HUES64 (cell line): ENCODE data around the gene HP1BP3.

Experiments
- H3K27ac ChIP-seq: 2 replicates; pipeline ENCODE4 v1.7.0; 2013; ENCODE audit warnings: low read depth, low read length, inconsistent platforms
- H3K27me3 ChIP-seq: 2 replicates; pipeline ENCODE4 v1.6.1; 2013; ENCODE audit warnings: mild to moderate bottlenecking, low read length; ENCODE audit not compliant: insufficient read depth
- H3K36me3 ChIP-seq: 2 replicates; pipeline ENCODE4 v1.6.1; 2013; ENCODE audit warnings: mild to moderate bottlenecking, low read length; ENCODE audit not compliant: insufficient read depth
- H3K4me1 ChIP-seq: 2 replicates; pipeline ENCODE4 v1.6.1; 2013; ENCODE audit warnings: mild to moderate bottlenecking, low read length, moderate library complexity; ENCODE audit not compliant: insufficient read depth
- H3K4me3 ChIP-seq: 2 replicates; pipeline ENCODE4 v1.5.1; 2013; ENCODE audit warnings: mild to moderate bottlenecking, low read length, moderate library complexity
- H3K9ac ChIP-seq: 2 replicates; pipeline ENCODE4 v1.6.1; 2013; ENCODE audit warnings: mild to moderate bottlenecking, low read depth, low read length
- H3K9me3 ChIP-seq: 2 replicates; pipeline ENCODE4 v1.6.1; 2013; ENCODE audit warnings: low read depth, low read length; ENCODE audit not compliant: insufficient read depth
- WGBS: fragments of 150-250, 120-280 bp; methylation state at CpG from one replicate; pipeline ENCODE4 v1.1.7; 2013; ENCODE audit warnings: missing lambda C conversion rate; 5-methylcytosine and 5-hydroxymethylcytosine counted together

Gene HP1BP3

DNA sequence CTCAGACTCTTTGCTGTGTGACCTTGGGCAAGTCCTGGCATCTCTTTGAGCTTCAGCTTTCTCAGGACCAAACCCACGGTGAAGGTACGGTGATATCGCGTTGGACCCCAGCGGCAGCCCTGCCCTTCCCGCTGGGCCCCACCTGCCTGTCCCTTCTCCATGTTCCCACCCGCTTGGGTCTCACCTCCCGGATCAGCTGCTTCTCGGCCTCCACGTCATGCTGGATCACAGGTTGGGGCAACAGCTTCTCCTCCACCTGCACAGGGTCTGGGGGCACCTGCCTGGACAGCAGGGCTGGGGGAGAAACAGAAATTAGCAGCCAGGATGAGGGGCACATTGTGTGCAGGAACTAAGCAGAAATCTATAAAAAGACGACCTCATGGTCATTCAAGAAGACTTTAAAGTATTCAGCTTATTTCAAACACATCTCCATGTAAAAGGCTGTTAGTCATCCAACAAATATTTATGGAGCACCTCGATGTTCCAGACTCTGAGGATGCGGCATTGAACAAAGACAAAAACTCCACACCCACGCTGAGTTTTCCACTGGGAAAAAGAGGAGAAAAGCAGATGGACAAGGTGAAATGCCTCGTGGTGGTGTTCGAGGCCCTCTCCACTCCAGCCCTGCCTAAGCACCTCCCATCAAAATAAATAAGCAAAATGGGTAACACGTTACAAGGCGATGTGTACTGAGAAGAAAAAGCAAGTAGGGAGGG is 88.8 kb downstream of the HP1BP3 start:
- H3K36me3 ChIP-seq = no peaks in the 10 kb centered on the region
- H3K4me3 ChIP-seq = no peak overlapping the region
- 0 out of 2 replicates have a peak overlapping the region, but pooled peaks have one; percentile 19 for H3K9ac ChIP-seq
- 0 out of 2 replicates have a peak, but pooled peaks cover 3% of the 10 kb centered on the region for H3K4me1 ChIP-seq
- H3K27me3 ChIP-seq = no peaks in the 10 kb centered on the region
- WGBS = 87% methylated on average over 15 of the region's 18 CpGs
- no peak overlapping the region for H3K27ac ChIP-seq
- H3K9me3 ChIP-seq = no peaks in the 10 kb centered on the region

DNA sequence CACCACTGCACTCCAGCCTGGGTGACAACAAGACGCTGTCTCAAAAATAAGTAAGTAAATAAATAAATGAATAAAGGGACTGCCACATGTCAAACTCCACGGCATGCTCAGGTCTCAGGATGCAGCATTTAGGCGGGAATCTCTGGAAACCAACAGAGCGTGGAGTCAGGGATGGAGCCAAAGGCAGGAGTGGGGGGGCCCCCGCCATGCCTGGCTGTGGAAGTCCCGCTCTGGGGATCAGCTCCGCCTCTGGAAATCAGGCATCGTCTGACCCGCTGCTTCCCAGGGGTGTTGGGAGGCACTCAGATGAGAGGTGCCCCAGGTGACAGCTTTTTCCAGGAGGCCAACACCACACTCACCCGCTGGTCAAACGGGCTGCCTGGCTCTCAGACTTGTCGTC is 89.5 kb downstream of the HP1BP3 start:
- WGBS = 89% methylated on average over 12 of the region's 12 CpGs
- Histone ChIP-seq H3K9me3 (no peaks in the 10 kb centered on the region), H3K27me3 (no peaks in the 10 kb centered on the region), H3K4me1 (0 out of 2 replicates have a peak, but pooled peaks cover 3% of the 10 kb centered on the region), H3K9ac (no peak overlapping the region), H3K4me3 (peak overlapping the region; percentile 64; the same call in 1 of the 2 replicates), H3K36me3 (no peaks in the 10 kb centered on the region), H3K27ac (no peak overlapping the region)

DNA sequence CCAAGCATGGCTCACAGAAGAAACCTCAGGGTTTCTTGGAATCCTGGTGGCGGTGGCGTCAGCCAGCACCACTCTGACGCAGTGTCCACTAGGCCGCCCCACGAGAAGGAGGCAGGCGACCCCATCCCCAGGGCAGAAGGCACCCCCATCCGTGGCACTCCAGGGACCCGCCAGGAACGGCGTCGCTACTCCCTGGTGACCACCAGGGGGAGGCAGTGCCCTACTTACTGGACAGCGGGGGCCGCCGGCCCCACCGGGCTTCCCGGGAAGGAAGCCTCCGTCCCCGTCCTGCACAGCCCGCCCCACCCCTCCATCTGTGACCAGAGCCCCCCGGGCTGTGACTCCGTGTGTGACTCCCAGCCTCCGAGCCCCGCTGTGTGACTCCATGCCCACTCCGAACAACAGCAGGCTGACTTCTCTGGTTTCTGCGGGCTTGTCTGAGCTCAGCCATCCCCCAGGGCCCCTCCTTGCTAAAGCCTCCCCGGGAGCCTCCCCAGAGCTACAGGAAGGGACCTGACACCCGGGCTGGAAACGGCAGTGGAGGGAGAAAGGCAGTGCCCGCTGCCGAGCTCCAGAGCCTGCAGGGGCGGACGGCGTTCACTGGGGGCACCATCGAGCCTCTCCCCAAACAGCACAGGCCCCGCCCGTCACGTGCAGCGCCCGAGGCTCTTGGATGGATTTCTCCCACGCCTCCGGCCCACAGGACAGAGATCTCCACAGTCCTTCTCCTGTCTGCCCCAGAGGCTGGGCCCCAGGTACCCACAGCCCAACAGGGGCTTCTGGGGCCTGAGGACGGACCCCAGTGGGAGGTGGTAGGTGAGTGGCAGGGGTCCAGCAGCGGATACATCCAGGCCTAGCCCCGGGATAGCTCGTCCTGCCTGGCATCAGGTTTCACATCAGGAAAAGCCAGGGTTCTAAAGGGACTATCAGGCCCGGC is 90.4 kb downstream of the HP1BP3 start:
- no peaks in the 10 kb centered on the region for H3K36me3 ChIP-seq
- H3K27me3 ChIP-seq = no peaks in the 10 kb centered on the region
- H3K27ac ChIP-seq = peak overlapping the region; percentile 80
- no peaks in the 10 kb centered on the region for H3K9me3 ChIP-seq
- 2% methylated on average over 46 of the region's 46 CpGs for WGBS
- H3K4me1 ChIP-seq = 0 out of 2 replicates have a peak, but pooled peaks cover 3% of the 10 kb centered on the region
- H3K9ac ChIP-seq = peak overlapping the region; percentile 70
- peak overlapping the region; percentile 64 for H3K4me3 ChIP-seq

DNA sequence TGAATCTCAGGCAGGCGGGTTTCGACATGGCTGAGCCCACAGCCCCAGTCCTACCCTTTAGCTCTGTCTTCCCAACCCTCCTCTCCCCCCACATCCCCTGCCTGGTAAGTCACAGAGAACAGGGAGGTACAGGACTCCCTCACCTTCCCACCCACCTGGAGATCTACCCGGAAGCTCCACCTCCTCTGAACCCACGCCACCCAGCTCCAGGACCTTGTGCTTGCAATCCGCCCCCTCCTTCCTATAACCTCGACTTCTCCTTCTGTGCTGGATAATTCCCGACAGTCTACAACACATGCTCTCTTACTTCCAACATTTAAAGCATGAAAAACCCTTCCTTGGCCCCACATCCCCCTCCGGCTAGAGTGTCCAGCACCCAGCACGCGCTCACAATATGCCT is 91.6 kb downstream of the HP1BP3 start:
- 88% methylated on average over 10 of the region's 10 CpGs for WGBS
- H3K9ac ChIP-seq = no peak overlapping the region
- no peak overlapping the region for H3K4me3 ChIP-seq
- H3K4me1 ChIP-seq = 0 out of 2 replicates have a peak, but pooled peaks cover 3% of the 10 kb centered on the region
- H3K27me3 ChIP-seq = no peaks in the 10 kb centered on the region
- H3K36me3 ChIP-seq = no peaks in the 10 kb centered on the region
- H3K9me3 ChIP-seq = no peaks in the 10 kb centered on the region
- H3K27ac ChIP-seq = no peak overlapping the region

DNA sequence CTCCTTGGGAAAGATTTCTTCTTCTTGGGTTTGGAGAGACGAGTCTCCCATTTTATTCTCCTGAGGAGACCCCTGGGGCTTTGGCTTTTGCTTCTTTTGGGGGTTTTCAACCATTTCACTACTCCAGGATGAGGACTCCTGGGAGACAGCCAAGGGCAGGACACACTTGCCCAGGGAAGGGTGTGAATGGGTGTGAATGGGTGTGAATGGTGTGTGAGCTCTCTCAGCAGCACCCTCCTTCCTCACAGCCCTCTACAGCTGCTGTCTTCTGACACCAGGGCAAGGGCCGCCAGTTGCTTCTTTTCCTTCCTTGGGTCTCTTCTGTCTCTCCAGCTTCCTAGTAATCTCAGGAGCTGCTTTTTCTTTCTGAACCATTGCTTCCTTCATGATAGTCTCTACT is 93.5 kb downstream of the HP1BP3 start:
- no peaks in the 10 kb centered on the region for H3K9me3 ChIP-seq
- H3K27me3 ChIP-seq = no peaks in the 10 kb centered on the region
- peaks cover 8% of the 10 kb centered on the region for H3K36me3 ChIP-seq
- no peak overlapping the region for H3K9ac ChIP-seq
- WGBS = 96% methylated on average over 1 of the region's 2 CpGs
- H3K27ac ChIP-seq = no peak overlapping the region
- H3K4me3 ChIP-seq = no peak overlapping the region
- 0 out of 2 replicates have a peak, but pooled peaks cover 3% of the 10 kb centered on the region for H3K4me1 ChIP-seq
